Panc1 (cell line): ENCODE data around the gene VWF.

Experiments used
- CTCF ChIP-seq: fragments of 450-650 bp; IDR thresholded peaks from 2 replicates; pipeline ENCODE4 v1.5.1; 2017; ENCODE audit warnings: mild to moderate bottlenecking
- POLR2AphosphoS5 ChIP-seq: IDR thresholded peaks from 2 replicates; pipeline ENCODE4 v1.6.1; 2012; ENCODE audit warnings: mild to moderate bottlenecking, low read depth, low read length, moderate library complexity
- SIN3A ChIP-seq: IDR thresholded peaks from 2 replicates; pipeline ENCODE4 v1.6.1; 2012; ENCODE audit warnings: low read depth, mild to moderate bottlenecking, low read length, moderate library complexity, borderline replicate concordance; ENCODE audit not compliant: insufficient read depth

GRCh38 chr12:6143303-6143675 is 18.8 kb upstream of the VWF start:
- TF ChIP-seq CTCF (no peak), SIN3A (no peak), POLR2AphosphoS5 (no peak)
